HEK293T (cell line): ENCODE data around the gene SON.

ENCODE experiments used
- CTCF ChIA-PET: fragments of 350-600 bp; formaldehyde crosslinking; extraction: SDS; loops from one replicate; lab custom pipeline; 2021; ENCODE audit warnings: antibody characterized with exemption, inconsistent platforms; lab: Yijun Ruan, JAX
- POLR2A ChIA-PET: fragments of 350-600 bp; formaldehyde crosslinking; extraction: SDS; loops from one replicate; lab custom pipeline; 2020; ENCODE audit warnings: antibody characterized with exemption, inconsistent platforms; lab: Yijun Ruan, JAX
- DNase-seq: peaks from one replicate; pipeline ENCODE4 v3.0.0; 2012; ENCODE audit warnings: mixed read lengths; ENCODE audit errors: extremely low spot score
- ARNT ChIP-seq: fragments of 450-650 bp; IDR thresholded peaks from 2 replicates; pipeline ENCODE4 v1.6.1; 2017; ENCODE audit warnings: mild to moderate bottlenecking
- BHLHE40 ChIP-seq: fragments of 450-650 bp; IDR thresholded peaks from 2 replicates; pipeline ENCODE4 v1.6.1; 2016; ENCODE audit warnings: mild to moderate bottlenecking, moderate library complexity, borderline replicate concordance
- CTBP1 ChIP-seq: fragments of 450-650 bp; IDR thresholded peaks from 2 replicates; pipeline ENCODE4 v1.6.1; 2016; ENCODE audit warnings: borderline replicate concordance
- ELF4 ChIP-seq: fragments of 450-650 bp; IDR thresholded peaks from 2 replicates; pipeline ENCODE4 v1.6.1; 2017; ENCODE audit warnings: antibody characterized with exemption
- FOXA1 ChIP-seq: fragments of 450-650 bp; IDR thresholded peaks from 2 replicates; pipeline ENCODE4 v1.6.1; 2016; ENCODE audit warnings: mild to moderate bottlenecking
- FOXK2 ChIP-seq: fragments of 450-650 bp; IDR thresholded peaks from 2 replicates; pipeline ENCODE4 v1.6.1; 2016; ENCODE audit warnings: mild to moderate bottlenecking
- FOXM1 ChIP-seq: fragments of 450-650 bp; IDR thresholded peaks from 2 replicates; pipeline ENCODE4 v1.6.1; 2017; ENCODE audit warnings: mild to moderate bottlenecking, borderline replicate concordance
- HDGF ChIP-seq: fragments of 450-650 bp; IDR thresholded peaks from 2 replicates; pipeline ENCODE4 v1.6.1; 2017; ENCODE audit warnings: antibody characterized with exemption, borderline replicate concordance
- L3MBTL2 ChIP-seq: fragments of 450-650 bp; conservative IDR thresholded peaks from 2 replicates; pipeline ENCODE4 v1.6.1; 2016; ENCODE audit warnings: mild to moderate bottlenecking
- LEF1 ChIP-seq: fragments of 450-650 bp; IDR thresholded peaks from 2 replicates; pipeline ENCODE4 v1.6.1; 2017; ENCODE audit warnings: mild to moderate bottlenecking, borderline replicate concordance
- NFRKB ChIP-seq: fragments of 450-650 bp; IDR thresholded peaks from 2 replicates; pipeline ENCODE4 v1.6.1; 2016; ENCODE audit warnings: mild to moderate bottlenecking, moderate library complexity
- SP1 ChIP-seq: fragments of 450-650 bp; IDR thresholded peaks from 2 replicates; pipeline ENCODE4 v1.6.1; 2017
- SUZ12 ChIP-seq: fragments of 450-650 bp; IDR thresholded peaks from 2 replicates; pipeline ENCODE4 v1.6.1; 2016; ENCODE audit warnings: mild to moderate bottlenecking
- TARDBP ChIP-seq: fragments of 450-650 bp; IDR thresholded peaks from 2 replicates; pipeline ENCODE4 v1.6.1; 2016
- ZNF384 ChIP-seq: fragments of 450-650 bp; IDR thresholded peaks from 2 replicates; pipeline ENCODE4 v1.6.1; 2016
- TF ChIP-seq, protein P1 (sequence below): fragments of 450-650 bp; IDR thresholded peaks from 2 replicates; pipeline ENCODE4 v1.6.1; 2016

Gene SON

GRCh38 chr21:33552999-33553598, 10.3 kb downstream of the SON start:
- ChIA-PET POLR2A (no interaction called here), CTCF (no interaction called here)
- TF ChIP-seq, protein P1, sequence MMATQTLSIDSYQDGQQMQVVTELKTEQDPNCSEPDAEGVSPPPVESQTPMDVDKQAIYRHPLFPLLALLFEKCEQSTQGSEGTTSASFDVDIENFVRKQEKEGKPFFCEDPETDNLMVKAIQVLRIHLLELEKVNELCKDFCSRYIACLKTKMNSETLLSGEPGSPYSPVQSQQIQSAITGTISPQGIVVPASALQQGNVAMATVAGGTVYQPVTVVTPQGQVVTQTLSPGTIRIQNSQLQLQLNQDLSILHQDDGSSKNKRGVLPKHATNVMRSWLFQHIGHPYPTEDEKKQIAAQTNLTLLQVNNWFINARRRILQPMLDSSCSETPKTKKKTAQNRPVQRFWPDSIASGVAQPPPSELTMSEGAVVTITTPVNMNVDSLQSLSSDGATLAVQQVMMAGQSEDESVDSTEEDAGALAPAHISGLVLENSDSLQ: no peak
- no peak for TF ChIP-seq NFRKB
- TF ChIP-seq HDGF: no peak
- TF ChIP-seq ARNT: no peak
- TF ChIP-seq TARDBP: no peak
- TF ChIP-seq FOXM1: no peak
- TF ChIP-seq ZNF384: no peak
- TF ChIP-seq CTBP1: no peak
- no peak for TF ChIP-seq LEF1
- no peak for TF ChIP-seq BHLHE40
- no peak for DNase-seq

- ChIA-PET CTCF (interaction anchor here (1.2 kb wide), 1 partner anchor 341 kb away, joined by 4 read pairs; no protein-coding TSS in a partner anchor), POLR2A (interaction anchor here (1.4 kb wide), 1 partner anchor 11 kb away, joined by 3 read pairs; the partner anchor contains the start of gene SON)
- DNase-seq: no peak
- TF ChIP-seq HDGF (no peak), TARDBP (no peak), SUZ12 (no peak), ARNT (no peak), CTBP1 (no peak), LEF1 (no peak), ELF4 (no peak), BHLHE40 (no peak), FOXK2 (no peak), FOXM1 (no peak), NFRKB (no peak), L3MBTL2 (no peak), SP1 (no peak), ZNF384 (no peak), FOXA1 (no peak)
- TF ChIP-seq, protein P1: no peak
Measured at GRCh38 chr21:33554236-33554981, 11.6 kb downstream of the SON start.

GRCh38 chr21:33554982-33555344, 12.1 kb downstream of the SON start:
- POLR2A ChIA-PET: interaction anchor here (1.4 kb wide), 1 partner anchor 12 kb away, joined by 3 read pairs; the partner anchor contains the start of gene SON
- no peak for DNase-seq
- CTCF ChIA-PET: interaction anchor here (1.2 kb wide), 1 partner anchor 340 kb away, joined by 4 read pairs; no protein-coding TSS in a partner anchor
- TF ChIP-seq ELF4: no peak
- TF ChIP-seq L3MBTL2: no peak
- TF ChIP-seq ZNF384: no peak
- no peak for TF ChIP-seq CTBP1
- no peak for TF ChIP-seq FOXM1
- no peak for TF ChIP-seq SUZ12
- no peak for TF ChIP-seq FOXK2
- TF ChIP-seq, protein P1: no peak
- no peak for TF ChIP-seq NFRKB
- TF ChIP-seq FOXA1: no peak
- no peak for TF ChIP-seq ARNT
- TF ChIP-seq TARDBP: no peak
- no peak for TF ChIP-seq SP1
- no peak for TF ChIP-seq LEF1

DNA sequence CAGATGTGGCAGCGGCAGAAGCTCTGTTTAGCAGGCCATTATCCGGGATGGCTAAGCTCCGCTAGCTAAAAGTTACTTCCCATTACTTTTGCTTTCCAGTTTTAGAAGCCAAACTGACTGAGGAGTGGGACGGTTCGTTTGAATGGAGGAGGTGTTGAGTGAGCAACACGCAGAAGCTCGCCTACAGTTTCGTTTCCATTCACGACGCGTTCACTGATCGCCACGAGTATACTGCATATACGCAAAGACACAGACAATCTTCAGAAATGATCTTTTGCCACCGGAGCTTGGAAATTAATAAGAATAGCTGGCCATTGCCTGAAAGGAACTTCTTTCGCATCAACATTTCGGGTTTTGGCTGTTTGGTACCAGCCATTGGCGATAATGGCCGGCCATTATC, 14.6 kb downstream of the SON start:
- no peak for DNase-seq
- TF ChIP-seq HDGF (no peak), NFRKB (no peak), LEF1 (no peak), FOXM1 (no peak), SUZ12 (no peak), ARNT (no peak), TARDBP (no peak), BHLHE40 (no peak), FOXA1 (no peak), SP1 (no peak), ZNF384 (no peak), CTBP1 (no peak), FOXK2 (no peak), ELF4 (no peak), L3MBTL2 (no peak)
- TF ChIP-seq, protein P1: no peak
- CTCF ChIA-PET: no interaction called here
- POLR2A ChIA-PET: interaction anchor here (1.0 to 1.4 kb wide), 2 partner anchors 14 to 31 kb away, joined by 4 to 7 read pairs; partner anchors contain the start of genes DONSON and SON
